ENCODE data around the gene SKAP1.

DNA sequence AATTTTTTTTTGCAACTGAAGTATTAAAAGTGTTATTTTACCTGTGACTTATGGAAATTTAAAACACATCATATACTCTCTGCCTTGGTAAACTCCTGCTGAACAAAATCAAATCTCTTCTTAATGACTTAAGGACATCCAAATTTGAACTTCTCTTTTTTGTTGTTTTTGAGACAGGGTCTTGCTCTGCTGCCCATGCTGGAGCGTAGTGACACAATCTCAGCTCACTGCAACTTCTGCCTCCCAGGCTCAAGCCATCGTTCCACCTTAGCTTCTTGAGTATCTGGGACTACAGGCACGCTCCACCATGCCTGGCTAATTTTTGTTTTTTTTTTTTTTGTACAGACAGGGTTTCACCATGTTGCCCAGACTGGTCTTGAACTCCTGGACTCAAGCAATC is 56.1 kb downstream of the SKAP1 start:
- TF ChIP-seq, protein P1, sequence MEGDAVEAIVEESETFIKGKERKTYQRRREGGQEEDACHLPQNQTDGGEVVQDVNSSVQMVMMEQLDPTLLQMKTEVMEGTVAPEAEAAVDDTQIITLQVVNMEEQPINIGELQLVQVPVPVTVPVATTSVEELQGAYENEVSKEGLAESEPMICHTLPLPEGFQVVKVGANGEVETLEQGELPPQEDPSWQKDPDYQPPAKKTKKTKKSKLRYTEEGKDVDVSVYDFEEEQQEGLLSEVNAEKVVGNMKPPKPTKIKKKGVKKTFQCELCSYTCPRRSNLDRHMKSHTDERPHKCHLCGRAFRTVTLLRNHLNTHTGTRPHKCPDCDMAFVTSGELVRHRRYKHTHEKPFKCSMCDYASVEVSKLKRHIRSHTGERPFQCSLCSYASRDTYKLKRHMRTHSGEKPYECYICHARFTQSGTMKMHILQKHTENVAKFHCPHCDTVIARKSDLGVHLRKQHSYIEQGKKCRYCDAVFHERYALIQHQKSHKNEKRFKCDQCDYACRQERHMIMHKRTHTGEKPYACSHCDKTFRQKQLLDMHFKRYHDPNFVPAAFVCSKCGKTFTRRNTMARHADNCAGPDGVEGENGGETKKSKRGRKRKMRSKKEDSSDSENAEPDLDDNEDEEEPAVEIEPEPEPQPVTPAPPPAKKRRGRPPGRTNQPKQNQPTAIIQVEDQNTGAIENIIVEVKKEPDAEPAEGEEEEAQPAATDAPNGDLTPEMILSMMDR (IDR thresholded peaks at IDR 0.05): no peak
- TF ChIP-seq POLR2A (IDR thresholded peaks at IDR 0.05): no peak

Data from stomach (tissue), 4 donors.